Mucosa of stomach (tissue), 1 donor: Measurements from ENCODE around the gene MRPL34.
"Not testable (repeated sequence)": the region's sequence is repeated elsewhere in the genome, so short reads cannot be mapped to it uniquely, and the experiment has no call there.

Experiments
- H3K27me3 ChIP-seq: one replicate; pipeline ENCODE4 v1.7.0; 2013; ENCODE audit warnings: mild to moderate bottlenecking, low read length; ENCODE audit not compliant: control insufficient read depth, insufficient read depth
- H3K36me3 ChIP-seq: one replicate; pipeline ENCODE4 v1.7.0; 2013; ENCODE audit warnings: low read length; ENCODE audit not compliant: control insufficient read depth, insufficient read depth
- H3K4me1 ChIP-seq: one replicate; pipeline ENCODE4 v1.7.0; 2013; ENCODE audit warnings: mild to moderate bottlenecking, low read length; ENCODE audit not compliant: control insufficient read depth, insufficient read depth
- H3K4me3 ChIP-seq: one replicate; pipeline ENCODE4 v1.7.0; 2013; ENCODE audit warnings: low read length
- H3K9ac ChIP-seq: one replicate; pipeline ENCODE4 v1.7.0; 2013; ENCODE audit warnings: mild to moderate bottlenecking, low read length, moderate library complexity
- H3K9me3 ChIP-seq: one replicate; pipeline ENCODE4 v1.7.0; 2013; ENCODE audit warnings: mild to moderate bottlenecking, low read length, moderate library complexity; ENCODE audit not compliant: control insufficient read depth
- donor health status: Pancreatic carcinoma.

MRPL34 gene

GRCh38 chr19:17268754-17269153 lies 36.9 kb upstream of the MRPL34 start:
- H3K4me1 ChIP-seq: no peaks in the 10 kb centered on the region

GRCh38 chr19:17274892-17275291 lies 30.8 kb upstream of the MRPL34 start:
- H3K4me1 ChIP-seq, H3K27me3 ChIP-seq, H3K9me3 ChIP-seq, H3K9ac ChIP-seq, H3K4me3 ChIP-seq: not testable (repeated sequence)
- H3K36me3 ChIP-seq: peaks cover 23% of the 10 kb centered on the region

More at GRCh38 chr19:17268754-17269153, 36.9 kb upstream of the MRPL34 start:
- Histone ChIP-seq H3K27me3 (no peaks in the 10 kb centered on the region), H3K36me3 (peaks cover 5% of the 10 kb centered on the region), H3K4me3 (no peak overlapping the region), H3K9ac (no peak overlapping the region), H3K9me3 (no peaks in the 10 kb centered on the region)

- H3K27me3 ChIP-seq: no peaks in the 10 kb centered on the region
- H3K9ac ChIP-seq: no peak overlapping the region
- no peak overlapping the region for H3K4me3 ChIP-seq
- no peaks in the 10 kb centered on the region for H3K4me1 ChIP-seq
- H3K36me3 ChIP-seq: peaks cover 23% of the 10 kb centered on the region
- H3K9me3 ChIP-seq: no peaks in the 10 kb centered on the region
These were observed 30.1 kb upstream of the MRPL34 start for GRCh38 chr19:17275441-17276175.

- H3K27me3 ChIP-seq: peaks cover 14% of the 10 kb centered on the region
- peaks cover 14% of the 10 kb centered on the region for H3K4me1 ChIP-seq
- H3K4me3 ChIP-seq: no peak overlapping the region
- no peak overlapping the region for H3K9ac ChIP-seq
- H3K9me3 ChIP-seq: no peaks in the 10 kb centered on the region
- peaks cover 11% of the 10 kb centered on the region for H3K36me3 ChIP-seq
These were observed 26.2 kb upstream of the MRPL34 start for GRCh38 chr19:17279436-17279835.

GRCh38 chr19:17281391-17282304 lies 24.0 kb upstream of the MRPL34 start, which contains the start of gene ANKLE1:
Gene ANKLE1, plus strand, starts transcription at chr19:17281901. Its CDS starts 20 bp downstream, at chr19:17281921.
- no peaks in the 10 kb centered on the region for H3K9me3 ChIP-seq
- H3K4me1 ChIP-seq: peaks cover 14% of the 10 kb centered on the region
- no peak within 1 kb of the TSS for H3K4me3 ChIP-seq
- H3K27me3 ChIP-seq: peaks cover 14% of the 10 kb centered on the region
- H3K36me3 ChIP-seq: peaks cover 5% of the 10 kb centered on the region
- peak within 1 kb of the TSS; percentile 50 for H3K9ac ChIP-seq

GRCh38 chr19:17282488-17283125 lies 23.1 kb upstream of the MRPL34 start:
- H3K36me3 ChIP-seq: no peaks in the 10 kb centered on the region
- H3K9me3 ChIP-seq: no peaks in the 10 kb centered on the region
- H3K27me3 ChIP-seq: peaks cover 14% of the 10 kb centered on the region
- H3K4me1 ChIP-seq: peaks cover 14% of the 10 kb centered on the region
- peak overlapping the region; percentile 50 for H3K9ac ChIP-seq
- H3K4me3 ChIP-seq: no peak overlapping the region

- Histone ChIP-seq H3K9me3 (no peaks in the 10 kb centered on the region), H3K4me1 (peaks cover 14% of the 10 kb centered on the region), H3K27me3 (peaks cover 16% of the 10 kb centered on the region), H3K4me3 (no peak overlapping the region), H3K9ac (no peak overlapping the region), H3K36me3 (no peaks in the 10 kb centered on the region)
These were observed 22.1 kb upstream of the MRPL34 start for GRCh38 chr19:17283504-17283996.

- peaks cover 18% of the 10 kb centered on the region for H3K27me3 ChIP-seq
- H3K36me3 ChIP-seq: no peaks in the 10 kb centered on the region
- H3K9me3 ChIP-seq: no peaks in the 10 kb centered on the region
- no peak overlapping the region for H3K4me3 ChIP-seq
- H3K4me1 ChIP-seq: peaks cover 14% of the 10 kb centered on the region
- no peak overlapping the region for H3K9ac ChIP-seq
These were observed 20.1 kb upstream of the MRPL34 start for GRCh38 chr19:17285415-17286135.

- peaks cover 17% of the 10 kb centered on the region for H3K27me3 ChIP-seq
- H3K9ac ChIP-seq: no peak overlapping the region
- H3K4me1 ChIP-seq: peaks cover 13% of the 10 kb centered on the region
- H3K9me3 ChIP-seq: no peaks in the 10 kb centered on the region
- H3K4me3 ChIP-seq: no peak overlapping the region
- no peaks in the 10 kb centered on the region for H3K36me3 ChIP-seq
These were observed 19.4 kb upstream of the MRPL34 start for GRCh38 chr19:17286263-17286662.

- no peaks in the 10 kb centered on the region for H3K36me3 ChIP-seq
- no peak overlapping the region for H3K9ac ChIP-seq
- no peaks in the 10 kb centered on the region for H3K9me3 ChIP-seq
- no peak overlapping the region for H3K4me3 ChIP-seq
- H3K27me3 ChIP-seq: peaks cover 12% of the 10 kb centered on the region
- H3K4me1 ChIP-seq: peaks cover 8% of the 10 kb centered on the region
These were observed 18.9 kb upstream of the MRPL34 start for GRCh38 chr19:17286752-17287151.

- no peak overlapping the region for H3K4me3 ChIP-seq
- H3K9ac ChIP-seq: no peak overlapping the region
- peaks cover 7% of the 10 kb centered on the region for H3K4me1 ChIP-seq
- no peaks in the 10 kb centered on the region for H3K36me3 ChIP-seq
- peaks cover 4% of the 10 kb centered on the region for H3K27me3 ChIP-seq
- H3K9me3 ChIP-seq: no peaks in the 10 kb centered on the region
These were observed 16.2 kb upstream of the MRPL34 start for GRCh38 chr19:17289489-17289888.
